Measurements from ENCODE around the gene RUNX3. TPM values are rescaled to one million over a fixed set of nuclear protein-coding genes. Genes with fewer than 3 reads are reported as not detected.

The RUNX3 gene
- total RNA-seq, 1 experiment from 2014 or later: 3.7 TPM

DNA sequence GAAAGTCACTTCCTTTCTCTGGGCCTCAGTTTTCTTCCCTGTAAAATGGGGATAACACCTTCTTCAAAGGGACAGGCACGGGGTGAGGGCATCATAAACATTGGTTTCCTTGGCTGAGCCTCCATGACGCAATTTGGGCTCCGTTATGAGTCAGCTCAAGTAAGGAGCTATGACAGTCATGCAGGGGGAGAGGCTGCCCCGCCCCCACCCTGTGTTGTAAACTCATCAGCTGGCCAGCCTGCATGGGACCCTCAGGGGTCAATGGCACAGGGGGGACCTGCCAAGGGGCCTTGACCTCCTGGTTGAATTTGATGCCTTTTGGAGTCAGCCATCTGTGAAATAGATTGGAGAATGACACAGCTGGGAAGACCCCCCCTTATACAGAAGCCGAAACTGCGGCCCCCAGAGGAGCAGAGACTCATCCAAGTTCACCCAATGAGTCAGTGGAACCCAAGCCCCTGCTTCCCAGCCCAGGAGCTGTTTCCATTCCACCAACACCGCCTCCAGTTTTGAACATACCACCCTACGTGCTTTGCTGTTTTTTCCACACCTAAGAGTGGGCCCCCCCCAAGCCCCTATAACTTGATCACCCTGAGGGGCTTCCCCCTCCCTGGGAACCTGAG lies 36.8 kb upstream of the RUNX3 start:
- Histone ChIP-seq H3K27me3 (ENCODE audit: low read length) (no peaks in the 10 kb centered on the region), H3K79me2 (ENCODE audit: low read length) (no peaks in the 10 kb centered on the region), H3K36me3 (ENCODE audit: low read depth, low read length) (no peaks in the 10 kb centered on the region), H3K4me3 (ENCODE audit: low read length) (no peak overlapping the region), H2AFZ (ENCODE audit: low read length) (no peak overlapping the region), H3K4me2 (ENCODE audit: low read length) (no peak overlapping the region), H3K9ac (ENCODE audit: low read length) (no peak overlapping the region), H4K20me1 (ENCODE audit: low read length) (no peaks in the 10 kb centered on the region), H3K9me2 (replicated peaks; ENCODE audit: low read length) (no peaks in the 10 kb centered on the region), H3K27ac (ENCODE audit: low read length) (no peak overlapping the region), H3K9me3 (ENCODE audit: low read length) (no peaks in the 10 kb centered on the region), H3K4me1 (ENCODE audit: insufficient read depth, low read length) (peaks cover 8% of the 10 kb centered on the region; the same call in 1 of the 2 replicates), H3F3A (ENCODE audit: low read length, unreplicated experiment) (no peaks in the 10 kb centered on the region)
- ATAC-seq: no peak
- DNase-seq: peak; percentile 54
- TF ChIP-seq EZH2 (IDR thresholded peaks at IDR 0.05; ENCODE audit: low read length, unreplicated experiment): no peak
- TF ChIP-seq, protein P1, sequence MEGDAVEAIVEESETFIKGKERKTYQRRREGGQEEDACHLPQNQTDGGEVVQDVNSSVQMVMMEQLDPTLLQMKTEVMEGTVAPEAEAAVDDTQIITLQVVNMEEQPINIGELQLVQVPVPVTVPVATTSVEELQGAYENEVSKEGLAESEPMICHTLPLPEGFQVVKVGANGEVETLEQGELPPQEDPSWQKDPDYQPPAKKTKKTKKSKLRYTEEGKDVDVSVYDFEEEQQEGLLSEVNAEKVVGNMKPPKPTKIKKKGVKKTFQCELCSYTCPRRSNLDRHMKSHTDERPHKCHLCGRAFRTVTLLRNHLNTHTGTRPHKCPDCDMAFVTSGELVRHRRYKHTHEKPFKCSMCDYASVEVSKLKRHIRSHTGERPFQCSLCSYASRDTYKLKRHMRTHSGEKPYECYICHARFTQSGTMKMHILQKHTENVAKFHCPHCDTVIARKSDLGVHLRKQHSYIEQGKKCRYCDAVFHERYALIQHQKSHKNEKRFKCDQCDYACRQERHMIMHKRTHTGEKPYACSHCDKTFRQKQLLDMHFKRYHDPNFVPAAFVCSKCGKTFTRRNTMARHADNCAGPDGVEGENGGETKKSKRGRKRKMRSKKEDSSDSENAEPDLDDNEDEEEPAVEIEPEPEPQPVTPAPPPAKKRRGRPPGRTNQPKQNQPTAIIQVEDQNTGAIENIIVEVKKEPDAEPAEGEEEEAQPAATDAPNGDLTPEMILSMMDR (conservative IDR thresholded peaks at IDR 0.05; ENCODE audit: low read depth, low read length): no peak
- TF ChIP-seq EZH2phosphoT487 (IDR thresholded peaks at IDR 0.05; ENCODE audit: borderline replicate concordance, low read length): no peak
- CTCF ChIA-PET: no interaction called here
- BruUV-seq (replicated peaks): no TSS peak
- POLR2A ChIA-PET (ENCODE audit: unreplicated experiment): no interaction called here
- intact Hi-C loops (cut with micrococcal nuclease): no loop called here

DNA sequence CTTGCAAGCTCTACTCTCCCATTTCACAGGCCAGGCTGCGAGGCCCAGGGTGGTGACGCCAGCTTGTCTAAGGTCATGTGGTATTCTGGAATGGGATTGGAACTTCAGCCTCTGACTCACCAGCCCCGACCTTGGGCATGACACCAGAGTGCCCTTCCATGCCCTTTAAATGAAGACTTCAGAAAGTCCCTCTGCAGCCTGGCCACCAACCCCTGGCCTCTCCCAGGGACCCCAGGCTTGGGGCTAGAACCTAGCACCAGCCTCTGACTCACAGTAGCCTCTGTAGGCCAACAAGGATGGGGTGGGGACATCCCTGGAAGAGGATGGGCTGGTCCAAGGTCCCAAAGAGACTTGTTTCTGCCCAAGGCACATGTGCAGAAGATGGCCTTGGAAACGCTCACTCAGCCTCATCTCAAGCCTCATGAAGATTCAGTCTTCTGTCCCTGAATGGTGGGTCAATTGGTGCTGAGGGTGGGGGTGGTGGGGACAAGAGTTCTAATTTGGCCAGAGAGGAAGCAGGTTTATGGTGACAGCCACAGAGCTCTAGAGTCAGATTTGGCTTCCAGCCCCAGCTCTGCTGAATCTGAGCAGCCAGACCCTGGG lies 36.1 kb upstream of the RUNX3 start:
- ChIA-PET POLR2A (ENCODE audit: unreplicated experiment) (no interaction called here), CTCF (no interaction called here)
- no TSS peak for BruUV-seq (replicated peaks)

More for the DNA sequence above, 36.1 kb upstream of the RUNX3 start:
- H2AFZ ChIP-seq (ENCODE audit: low read length): no peak overlapping the region
- H3K9ac ChIP-seq (ENCODE audit: low read length): no peak overlapping the region
- H4K20me1 ChIP-seq (ENCODE audit: low read length): no peaks in the 10 kb centered on the region
- DNase-seq (no peak), ATAC-seq (no peak)
- no peaks in the 10 kb centered on the region for H3K9me2 ChIP-seq (replicated peaks; ENCODE audit: low read length)
- no peaks in the 10 kb centered on the region for H3K79me2 ChIP-seq (ENCODE audit: low read length)
- H3K27ac ChIP-seq (ENCODE audit: low read length): no peak overlapping the region
- TF ChIP-seq, protein P1 (conservative IDR thresholded peaks at IDR 0.05; ENCODE audit: low read depth, low read length): no peak
- TF ChIP-seq EZH2phosphoT487 (IDR thresholded peaks at IDR 0.05; ENCODE audit: borderline replicate concordance, low read length): no peak
- TF ChIP-seq EZH2 (IDR thresholded peaks at IDR 0.05; ENCODE audit: low read length, unreplicated experiment): no peak
- H3K9me3 ChIP-seq (ENCODE audit: low read length): no peaks in the 10 kb centered on the region
- intact Hi-C loops (cut with micrococcal nuclease): no loop called here
- no peak overlapping the region for H3K4me3 ChIP-seq (ENCODE audit: low read length)
- no peaks in the 10 kb centered on the region for H3F3A ChIP-seq (ENCODE audit: low read length, unreplicated experiment)
- H3K4me2 ChIP-seq (ENCODE audit: low read length): no peak overlapping the region
- H3K4me1 ChIP-seq (ENCODE audit: insufficient read depth, low read length): peaks cover 8% of the 10 kb centered on the region; the same call in 1 of the 2 replicates
- H3K27me3 ChIP-seq (ENCODE audit: low read length): no peaks in the 10 kb centered on the region; the same call in 1 of the 2 replicates
- H3K36me3 ChIP-seq (ENCODE audit: low read depth, low read length): no peaks in the 10 kb centered on the region
